ENCODE results near the gene CWH43.

- TF ChIP-seq CTCF (IDR thresholded peaks at IDR 0.05) (no peak), ZFX (IDR thresholded peaks at IDR 0.05; ENCODE audit: borderline replicate concordance) (no peak)
Observed at GRCh38 chr4:49044270-49044669, 58.2 kb downstream of the CWH43 start.

Measured in 22Rv1 (cell line).